Hepatocyte (in vitro differentiated cells): Measurements from ENCODE around the gene TGFB1I1.

ENCODE experiments used
- EZH2 ChIP-seq: fragments of 200-600 bp; sonication (generic); IDR thresholded peaks from 2 replicates; pipeline ENCODE4 v1.6.1; 2016; ENCODE audit warnings: antibody characterized with exemption, mild to moderate bottlenecking, borderline replicate concordance
- EZH2phosphoT487 ChIP-seq: fragments of 200-600 bp; sonication (generic); IDR thresholded peaks from one replicate; pipeline ENCODE4 v1.6.1; 2018; ENCODE audit warnings: antibody characterized with exemption, mild to moderate bottlenecking, low read depth, moderate library complexity; ENCODE audit not compliant: unreplicated experiment, severe bottlenecking
- TF ChIP-seq, protein P1 (sequence below): fragments of 200-600 bp; sonication (generic); IDR thresholded peaks from 2 replicates; pipeline ENCODE4 v1.5.1; 2016; ENCODE audit warnings: antibody characterized with exemption, mild to moderate bottlenecking; ENCODE audit not compliant: poor library complexity

GRCh38 chr16:31429796-31430195 is 42.2 kb upstream of the TGFB1I1 start:
- TF ChIP-seq, protein P1, sequence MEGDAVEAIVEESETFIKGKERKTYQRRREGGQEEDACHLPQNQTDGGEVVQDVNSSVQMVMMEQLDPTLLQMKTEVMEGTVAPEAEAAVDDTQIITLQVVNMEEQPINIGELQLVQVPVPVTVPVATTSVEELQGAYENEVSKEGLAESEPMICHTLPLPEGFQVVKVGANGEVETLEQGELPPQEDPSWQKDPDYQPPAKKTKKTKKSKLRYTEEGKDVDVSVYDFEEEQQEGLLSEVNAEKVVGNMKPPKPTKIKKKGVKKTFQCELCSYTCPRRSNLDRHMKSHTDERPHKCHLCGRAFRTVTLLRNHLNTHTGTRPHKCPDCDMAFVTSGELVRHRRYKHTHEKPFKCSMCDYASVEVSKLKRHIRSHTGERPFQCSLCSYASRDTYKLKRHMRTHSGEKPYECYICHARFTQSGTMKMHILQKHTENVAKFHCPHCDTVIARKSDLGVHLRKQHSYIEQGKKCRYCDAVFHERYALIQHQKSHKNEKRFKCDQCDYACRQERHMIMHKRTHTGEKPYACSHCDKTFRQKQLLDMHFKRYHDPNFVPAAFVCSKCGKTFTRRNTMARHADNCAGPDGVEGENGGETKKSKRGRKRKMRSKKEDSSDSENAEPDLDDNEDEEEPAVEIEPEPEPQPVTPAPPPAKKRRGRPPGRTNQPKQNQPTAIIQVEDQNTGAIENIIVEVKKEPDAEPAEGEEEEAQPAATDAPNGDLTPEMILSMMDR = no peak
- TF ChIP-seq EZH2phosphoT487 = no peak
- TF ChIP-seq EZH2 = no peak
